NB4 (cell line): ENCODE results near the gene THSD7B.
A peak's percentile ranks its signal among the peaks of the same experiment; 100 is the strongest.

Source experiments
- DNase-seq: peaks from one replicate; pipeline ENCODE4 v3.0.0; 2010; ENCODE audit warnings: low read depth
- H3K4me3 ChIP-seq: one replicate; pipeline ENCODE4 v1.5.1; 2011; ENCODE audit warnings: mild to moderate bottlenecking, low read depth, low read length, moderate library complexity
- MAX ChIP-seq: IDR thresholded peaks from 2 replicates; pipeline ENCODE4 v1.6.1; 2011; ENCODE audit warnings: low read depth, low read length
- MYC ChIP-seq: IDR thresholded peaks from 2 replicates; pipeline ENCODE4 v1.6.1; 2011; ENCODE audit warnings: low read depth, low read length
- POLR2A ChIP-seq: IDR thresholded peaks from 2 replicates; pipeline ENCODE4 v1.6.1; 2011; ENCODE audit warnings: mild to moderate bottlenecking; ENCODE audit not compliant: insufficient read length; ENCODE audit errors: extremely low read depth
- TF ChIP-seq, protein P1 (sequence below): IDR thresholded peaks from one replicate; pipeline ENCODE4 v1.5.1; 2012; ENCODE audit warnings: low read depth, low read length

Gene THSD7B

DNA sequence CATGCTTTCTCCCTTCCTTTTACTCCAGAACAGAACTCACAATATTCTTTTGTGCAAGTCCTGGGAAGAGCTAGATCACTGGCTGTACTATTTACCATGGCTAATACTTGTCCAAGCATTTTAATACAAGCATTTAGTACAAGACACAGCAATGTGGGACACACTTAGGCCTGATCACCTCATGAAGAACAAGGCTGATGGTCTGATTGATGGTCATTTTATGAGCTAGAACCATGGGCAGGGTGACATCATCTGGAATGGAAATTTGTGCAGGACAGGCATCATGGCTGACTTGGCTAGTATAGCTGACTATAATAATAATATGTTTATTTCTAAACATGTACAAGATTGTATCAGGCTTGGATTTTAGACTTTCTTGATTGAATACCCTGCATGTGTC lies 824.8 kb downstream of the THSD7B start:
- TF ChIP-seq MYC (no peak), MAX (no peak), POLR2A (no peak)
- TF ChIP-seq, protein P1, sequence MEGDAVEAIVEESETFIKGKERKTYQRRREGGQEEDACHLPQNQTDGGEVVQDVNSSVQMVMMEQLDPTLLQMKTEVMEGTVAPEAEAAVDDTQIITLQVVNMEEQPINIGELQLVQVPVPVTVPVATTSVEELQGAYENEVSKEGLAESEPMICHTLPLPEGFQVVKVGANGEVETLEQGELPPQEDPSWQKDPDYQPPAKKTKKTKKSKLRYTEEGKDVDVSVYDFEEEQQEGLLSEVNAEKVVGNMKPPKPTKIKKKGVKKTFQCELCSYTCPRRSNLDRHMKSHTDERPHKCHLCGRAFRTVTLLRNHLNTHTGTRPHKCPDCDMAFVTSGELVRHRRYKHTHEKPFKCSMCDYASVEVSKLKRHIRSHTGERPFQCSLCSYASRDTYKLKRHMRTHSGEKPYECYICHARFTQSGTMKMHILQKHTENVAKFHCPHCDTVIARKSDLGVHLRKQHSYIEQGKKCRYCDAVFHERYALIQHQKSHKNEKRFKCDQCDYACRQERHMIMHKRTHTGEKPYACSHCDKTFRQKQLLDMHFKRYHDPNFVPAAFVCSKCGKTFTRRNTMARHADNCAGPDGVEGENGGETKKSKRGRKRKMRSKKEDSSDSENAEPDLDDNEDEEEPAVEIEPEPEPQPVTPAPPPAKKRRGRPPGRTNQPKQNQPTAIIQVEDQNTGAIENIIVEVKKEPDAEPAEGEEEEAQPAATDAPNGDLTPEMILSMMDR, result no peak
- no peak overlapping the region for H3K4me3 ChIP-seq
- DNase-seq, result no peak

DNA sequence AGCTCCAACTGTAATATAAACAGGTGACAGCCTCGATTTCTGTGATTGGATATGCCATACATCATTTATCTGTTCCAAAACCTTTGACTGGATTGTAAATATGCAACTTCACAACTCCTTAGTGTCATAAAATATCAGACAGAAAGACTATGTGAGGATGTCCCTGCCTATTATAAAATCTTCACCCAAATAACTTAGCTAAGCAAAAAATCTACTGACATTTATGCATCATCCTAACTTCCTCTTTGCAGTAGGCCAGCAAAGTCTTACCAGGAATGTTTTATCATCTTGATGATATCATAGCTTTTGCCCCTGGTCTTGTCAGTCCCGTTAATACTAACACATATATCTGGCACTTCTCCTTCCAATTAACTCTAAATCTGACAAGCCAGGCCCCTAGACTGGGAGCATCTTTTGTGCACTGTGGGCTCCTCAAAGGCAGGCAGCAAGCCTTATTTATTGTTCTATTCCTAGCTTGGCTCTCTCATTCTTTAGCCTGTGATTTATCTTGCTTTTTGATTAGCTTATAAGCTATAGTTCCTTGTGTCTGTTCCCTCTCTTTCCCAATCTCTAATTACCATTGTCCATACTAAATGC lies 842.5 kb downstream of the THSD7B start:
- TF ChIP-seq, protein P1, result no peak
- no peak for TF ChIP-seq MYC
- TF ChIP-seq POLR2A, result no peak
- no peak for TF ChIP-seq MAX
- DNase-seq, result peak; percentile 4
- H3K4me3 ChIP-seq, result no peak overlapping the region

GRCh38 chr2:137638932-137639331 lies 873.6 kb downstream of the THSD7B start:
- no peak for DNase-seq
- no peak overlapping the region for H3K4me3 ChIP-seq
- TF ChIP-seq, protein P1, result no peak
- TF ChIP-seq MAX (no peak), POLR2A (no peak)

DNA sequence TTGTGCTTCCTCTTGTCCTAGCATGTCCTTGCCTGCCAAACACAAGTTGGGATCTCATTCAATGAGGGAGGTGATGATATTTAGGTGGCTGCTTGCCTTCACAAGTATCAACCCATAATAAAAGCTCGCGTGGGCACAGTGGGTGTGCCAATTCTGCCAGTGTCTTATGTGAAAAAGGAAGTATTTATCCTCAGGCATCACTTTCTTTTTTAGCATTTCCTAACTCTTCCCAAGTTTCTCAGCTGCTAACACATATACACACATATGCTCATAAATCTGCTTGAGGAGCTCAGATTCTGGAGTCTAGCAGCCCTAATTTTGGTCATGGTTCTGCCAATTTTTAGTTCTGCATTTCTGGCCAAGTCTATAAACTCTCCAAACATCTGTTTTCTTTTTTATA lies 879.4 kb downstream of the THSD7B start:
- DNase-seq, result no peak
- TF ChIP-seq, protein P1, result no peak
- no peak for TF ChIP-seq MYC
- no peak for TF ChIP-seq POLR2A
- TF ChIP-seq MAX, result no peak
- no peak overlapping the region for H3K4me3 ChIP-seq

GRCh38 chr2:137654046-137654445 lies 888.7 kb downstream of the THSD7B start:
- no peak overlapping the region for H3K4me3 ChIP-seq
- no peak for DNase-seq
- TF ChIP-seq MYC (no peak), POLR2A (no peak), MAX (no peak)
- TF ChIP-seq, protein P1, result no peak

GRCh38 chr2:137655814-137656213 lies 890.5 kb downstream of the THSD7B start:
- no peak overlapping the region for H3K4me3 ChIP-seq
- no peak for DNase-seq
- no peak for TF ChIP-seq MAX
- TF ChIP-seq, protein P1, result no peak
